A204.1 (cell line): ENCODE results near the gene PIP4K2A.

Experiments
- FAIRE-seq: peaks from 2 replicates; lab custom pipeline; 2012; peaks lifted over from hg19 to GRCh38; lab: Jason Lieb, UNC

The PIP4K2A gene

DNA sequence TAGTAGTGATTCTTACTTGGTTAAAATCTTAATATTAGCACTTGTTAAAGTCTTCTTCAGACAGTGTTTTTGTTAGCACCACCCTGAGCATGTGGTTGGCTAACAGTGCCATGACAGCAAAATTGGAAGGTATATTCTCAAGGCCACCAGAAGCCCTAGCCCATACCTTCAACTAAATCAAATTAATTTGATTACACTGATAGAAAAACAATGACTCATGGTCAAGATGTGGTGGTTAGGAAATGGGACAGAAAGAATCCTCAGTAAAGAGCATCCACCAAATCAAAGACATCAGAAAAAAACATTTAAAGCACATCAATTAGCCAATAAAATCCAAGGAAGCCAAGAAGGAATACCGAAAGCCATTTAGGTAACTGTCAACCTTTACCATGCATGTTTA is 75.5 kb downstream of the PIP4K2A start:
- FAIRE-seq: no peak

DNA sequence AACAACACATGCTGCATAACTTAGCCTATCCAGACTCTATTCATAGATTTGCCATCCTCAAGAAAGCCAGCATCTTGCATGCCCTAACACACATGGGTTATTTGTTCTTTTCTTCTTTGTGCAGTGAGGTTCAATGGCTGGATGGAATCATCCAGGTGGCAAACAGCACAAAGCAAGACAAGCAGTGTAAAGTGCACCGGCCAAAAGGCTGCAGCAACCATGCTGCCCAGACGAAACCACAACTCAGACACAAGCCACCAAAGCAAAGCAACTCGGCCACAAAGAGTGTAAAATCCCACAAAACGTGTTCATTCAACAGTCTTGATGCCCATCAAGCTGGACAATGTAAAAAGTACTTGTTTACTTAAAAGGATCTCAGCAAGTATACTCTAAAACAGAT is 76.9 kb downstream of the PIP4K2A start:
- no peak for FAIRE-seq

DNA sequence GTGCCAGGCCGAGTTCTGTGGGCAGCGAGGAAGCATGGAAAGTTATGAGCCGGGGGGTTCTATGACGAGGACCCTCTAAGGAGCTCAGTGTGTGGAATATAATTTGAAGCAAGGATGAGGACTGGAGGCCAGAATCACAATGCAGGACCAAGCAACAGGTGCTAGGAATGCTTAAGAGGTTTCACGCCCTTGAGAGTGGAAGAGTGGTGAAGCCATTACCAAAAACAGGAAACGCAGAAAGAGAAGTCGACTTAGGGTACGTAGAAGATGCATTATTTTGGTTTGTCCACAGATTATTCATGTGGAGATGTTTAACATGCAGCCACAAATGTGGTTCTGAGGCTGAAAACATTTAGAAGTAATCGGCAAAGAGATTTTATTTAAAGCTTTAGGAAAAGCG is 78.7 kb downstream of the PIP4K2A start:
- FAIRE-seq: no peak

DNA sequence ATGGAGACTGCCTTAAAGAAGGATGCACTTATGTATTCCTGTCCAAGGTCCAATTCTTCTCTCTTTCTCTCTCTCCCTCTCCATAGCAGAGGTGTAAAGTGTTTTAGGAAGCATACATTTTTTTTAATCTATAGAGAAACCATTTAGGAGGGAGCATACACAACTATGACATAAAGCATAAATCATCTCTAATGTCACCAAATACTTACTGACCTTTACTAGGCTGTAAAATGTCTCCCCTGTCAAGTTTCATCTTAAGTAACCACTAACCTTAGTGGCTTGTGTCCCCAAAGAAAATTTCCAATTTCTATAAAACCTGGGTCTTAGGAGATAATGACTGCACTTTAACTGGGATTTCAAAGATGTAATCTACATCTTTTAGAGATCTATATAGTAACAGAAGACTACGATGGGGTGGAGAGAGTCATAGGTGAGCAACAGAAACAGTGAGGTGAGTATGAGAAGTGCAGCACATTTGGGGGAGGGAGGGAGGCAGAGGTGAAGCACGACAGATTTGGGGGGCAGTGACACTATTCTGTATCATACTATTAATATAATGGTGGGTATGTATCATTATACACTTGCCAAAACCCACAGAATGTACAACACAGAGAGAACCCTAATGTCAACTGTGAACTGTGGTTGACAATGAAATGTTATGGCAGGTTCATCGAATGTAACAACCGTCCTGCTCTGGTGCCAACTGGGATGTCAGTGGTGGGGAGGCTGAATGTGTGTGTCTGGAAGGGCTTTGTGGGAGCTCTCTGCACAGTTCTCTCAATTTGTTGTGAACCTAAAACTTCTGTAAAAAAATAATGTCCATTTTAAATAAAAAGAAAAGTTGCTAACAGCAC is 79.5 kb downstream of the PIP4K2A start:
- FAIRE-seq: no peak

DNA sequence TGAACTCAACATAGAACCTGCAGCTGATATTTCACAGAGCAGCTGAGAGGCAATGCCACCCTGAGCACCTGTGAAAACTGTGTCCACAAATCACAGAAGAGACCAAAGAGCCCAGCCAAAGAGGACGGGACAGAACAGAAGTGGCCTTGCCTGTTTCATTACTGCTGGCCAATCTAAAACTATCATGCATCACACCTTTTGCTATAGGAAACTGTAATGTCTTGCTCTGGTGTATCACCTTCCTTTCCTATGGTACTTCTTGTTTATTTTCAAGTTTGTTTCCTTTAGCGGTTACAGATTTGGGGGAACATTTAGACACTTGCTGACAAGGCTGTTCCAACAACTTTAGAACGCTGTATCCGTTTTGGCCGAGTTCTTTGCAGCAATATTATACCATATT is 80.3 kb downstream of the PIP4K2A start:
- FAIRE-seq: no peak

GRCh38 chr10:22633528-22633927 is 80.8 kb downstream of the PIP4K2A start:
- FAIRE-seq: no peak

GRCh38 chr10:22633106-22633505 is 81.3 kb downstream of the PIP4K2A start:
- no peak for FAIRE-seq

- FAIRE-seq: no peak
Observed at GRCh38 chr10:22631646-22632278, 82.6 kb downstream of the PIP4K2A start.

- FAIRE-seq: no peak
Observed at GRCh38 chr10:22631185-22631584, 83.2 kb downstream of the PIP4K2A start.

- FAIRE-seq: no peak
Observed at GRCh38 chr10:22630234-22631174, 83.9 kb downstream of the PIP4K2A start.

DNA sequence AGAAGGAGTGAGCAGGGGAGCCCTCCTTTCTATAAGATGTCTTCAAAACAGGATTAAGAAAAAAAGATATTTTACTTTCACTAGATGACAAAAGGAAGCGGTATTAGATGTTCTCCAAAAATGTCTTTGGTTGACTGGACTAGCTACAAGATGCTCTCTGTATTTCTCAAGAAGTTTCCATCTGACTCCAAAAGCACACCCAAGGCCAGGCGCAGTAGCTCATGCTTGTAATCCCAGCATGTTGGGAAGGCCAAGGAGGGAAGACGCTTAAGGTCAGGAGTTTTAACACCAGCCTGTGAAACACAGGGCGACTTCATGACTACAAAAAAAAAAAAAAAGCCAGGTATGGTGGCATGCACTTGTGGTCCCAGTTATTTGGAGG is 84.5 kb downstream of the PIP4K2A start:
- no peak for FAIRE-seq

- no peak for FAIRE-seq
Observed at GRCh38 chr10:22629126-22629525, 85.3 kb downstream of the PIP4K2A start.

GRCh38 chr10:22628309-22628708 is 86.1 kb downstream of the PIP4K2A start:
- no peak for FAIRE-seq

- no peak for FAIRE-seq
Observed at GRCh38 chr10:22626784-22627183, 87.6 kb downstream of the PIP4K2A start.

GRCh38 chr10:22625516-22626290 is 88.7 kb downstream of the PIP4K2A start:
- FAIRE-seq: no peak

- no peak for FAIRE-seq
Observed at GRCh38 chr10:22624287-22624738, 90.1 kb downstream of the PIP4K2A start.

DNA sequence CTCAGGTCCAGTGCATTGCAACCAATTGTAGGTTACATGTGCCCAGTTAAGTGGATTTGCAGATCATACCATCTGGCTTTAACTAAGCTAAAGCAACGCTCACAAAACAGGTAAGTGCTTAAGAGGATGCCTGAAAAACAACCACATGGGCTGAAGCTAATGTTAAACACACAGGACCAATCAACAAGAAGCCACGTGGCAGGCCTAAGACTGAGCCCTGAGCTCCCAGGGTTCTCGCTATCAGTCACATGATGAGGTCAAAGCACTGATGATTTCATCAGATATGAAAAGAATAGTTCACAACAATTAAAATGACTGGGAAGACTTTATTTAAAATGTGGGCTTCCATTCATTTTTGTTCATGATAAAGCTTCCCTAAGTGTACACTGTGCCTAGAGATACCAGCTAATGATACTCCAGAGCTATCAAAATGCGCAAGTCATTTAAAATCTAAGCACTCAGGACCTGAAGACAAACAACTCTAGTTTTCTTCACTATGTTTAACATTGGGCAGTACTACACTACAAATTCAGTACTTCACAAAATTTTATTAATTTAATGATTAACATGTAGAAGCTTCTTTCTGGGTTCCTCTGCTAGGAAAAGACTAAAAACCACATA is 90.6 kb downstream of the PIP4K2A start:
- no peak for FAIRE-seq

DNA sequence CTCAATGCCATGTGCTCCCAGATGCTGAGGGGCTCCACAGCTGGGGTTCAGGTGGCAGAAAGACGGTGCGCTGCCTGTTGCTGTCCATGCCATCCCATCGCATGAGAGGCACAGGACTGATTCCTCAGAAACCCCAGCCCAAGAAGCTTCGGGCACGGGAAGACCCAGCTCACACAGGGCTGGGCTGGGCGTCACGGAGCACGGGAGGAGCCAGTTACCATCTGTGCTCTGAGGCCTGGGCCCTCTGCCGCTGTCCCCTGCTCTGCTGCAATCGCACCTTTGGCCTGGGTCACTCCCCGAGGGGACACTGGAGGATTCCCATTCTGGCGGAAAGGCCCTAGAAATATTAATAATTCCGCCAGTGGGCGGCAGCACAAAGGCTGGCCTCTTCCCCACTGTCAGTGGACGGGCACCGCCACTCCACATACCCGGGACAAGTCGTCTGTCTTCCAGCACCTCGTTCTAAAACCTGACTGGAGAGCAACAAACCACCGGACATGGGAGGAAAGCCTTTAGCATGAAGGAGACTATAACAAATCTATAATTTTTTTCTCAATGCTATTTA is 92.1 kb downstream of the PIP4K2A start:
- FAIRE-seq: no peak

DNA sequence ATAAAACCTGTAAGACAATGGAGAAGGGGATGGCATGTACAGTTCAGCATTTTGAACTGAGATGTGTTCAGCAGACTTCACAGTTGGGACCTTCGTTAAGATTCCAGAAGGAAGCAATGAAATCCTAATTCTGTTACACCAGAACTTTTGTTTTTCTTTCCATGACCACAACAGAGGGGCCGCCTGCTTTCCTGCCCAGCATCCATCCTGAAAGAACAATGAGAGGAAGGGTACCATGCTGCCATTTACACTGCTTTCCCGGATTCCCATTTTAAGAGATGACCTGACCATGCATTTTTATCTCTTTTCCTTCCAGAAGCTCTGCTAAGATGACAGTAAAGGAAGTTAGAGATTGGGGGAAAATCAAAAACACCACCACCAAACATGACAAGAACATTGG is 92.7 kb downstream of the PIP4K2A start:
- FAIRE-seq: no peak

- FAIRE-seq: no peak
Observed at GRCh38 chr10:22620929-22621328, 93.4 kb downstream of the PIP4K2A start.
